ENCODE results near the gene LRRK2.

- TF ChIP-seq POLR2A (IDR thresholded peaks at IDR 0.05) = no peak
- TF ChIP-seq, protein P1, sequence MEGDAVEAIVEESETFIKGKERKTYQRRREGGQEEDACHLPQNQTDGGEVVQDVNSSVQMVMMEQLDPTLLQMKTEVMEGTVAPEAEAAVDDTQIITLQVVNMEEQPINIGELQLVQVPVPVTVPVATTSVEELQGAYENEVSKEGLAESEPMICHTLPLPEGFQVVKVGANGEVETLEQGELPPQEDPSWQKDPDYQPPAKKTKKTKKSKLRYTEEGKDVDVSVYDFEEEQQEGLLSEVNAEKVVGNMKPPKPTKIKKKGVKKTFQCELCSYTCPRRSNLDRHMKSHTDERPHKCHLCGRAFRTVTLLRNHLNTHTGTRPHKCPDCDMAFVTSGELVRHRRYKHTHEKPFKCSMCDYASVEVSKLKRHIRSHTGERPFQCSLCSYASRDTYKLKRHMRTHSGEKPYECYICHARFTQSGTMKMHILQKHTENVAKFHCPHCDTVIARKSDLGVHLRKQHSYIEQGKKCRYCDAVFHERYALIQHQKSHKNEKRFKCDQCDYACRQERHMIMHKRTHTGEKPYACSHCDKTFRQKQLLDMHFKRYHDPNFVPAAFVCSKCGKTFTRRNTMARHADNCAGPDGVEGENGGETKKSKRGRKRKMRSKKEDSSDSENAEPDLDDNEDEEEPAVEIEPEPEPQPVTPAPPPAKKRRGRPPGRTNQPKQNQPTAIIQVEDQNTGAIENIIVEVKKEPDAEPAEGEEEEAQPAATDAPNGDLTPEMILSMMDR (IDR thresholded peaks at IDR 0.05 in 8 of 11, conservative IDR thresholded peaks at IDR 0.05 in 3 of 11) = no peak
Observed at GRCh38 chr12:40271981-40272664, 47.3 kb downstream of the LRRK2 start.

Measured in spleen (tissue), 7 donors.